Liver (tissue), 9 donors: ENCODE measurements around the gene ZNF365. TPM values are rescaled to one million over a fixed set of nuclear protein-coding genes. Genes with fewer than 3 reads are reported as not detected.

ENCODE experiments used
- DNase-seq: peaks from one replicate; pipeline ENCODE4 v3.0.0-alpha.2; 2017; ENCODE audit warnings: low spot score
- H3K27ac ChIP-seq, 2 donors: one replicate each; pipeline ENCODE4 v1.7.0; 2013; ENCODE audit warnings: inconsistent platforms in 2 of 2, low read length in 2 of 2, control low read depth in 1 of 2, low read depth in 1 of 2, mild to moderate bottlenecking in 1 of 2
- H3K27me3 ChIP-seq, 4 donors: one replicate each; pipeline versions ENCODE4 v1.6.1 to v1.7.0; 2013; ENCODE audit warnings: low read length in 3 of 4, inconsistent platforms in 1 of 4, mild to moderate bottlenecking in 1 of 4, moderate library complexity in 1 of 4; ENCODE audit not compliant: control insufficient read depth in 4 of 4, insufficient read depth in 4 of 4
- H3K36me3 ChIP-seq, 4 donors: one replicate each; pipeline versions ENCODE4 v1.6.1 to v1.7.0; 2013; ENCODE audit warnings: low read length in 3 of 4, mild to moderate bottlenecking in 3 of 4, low read depth in 1 of 4, moderate library complexity in 1 of 4; ENCODE audit not compliant: control insufficient read depth in 4 of 4, insufficient read depth in 3 of 4
- H3K4me1 ChIP-seq, 4 donors: one replicate each; pipeline versions ENCODE4 v1.6.1 to v1.7.0; 2013; ENCODE audit warnings: low read length in 3 of 4, mild to moderate bottlenecking in 3 of 4, moderate library complexity in 1 of 4; ENCODE audit not compliant: control insufficient read depth in 4 of 4, insufficient read depth in 4 of 4
- H3K4me3 ChIP-seq, 3 donors: one replicate each; pipeline versions ENCODE4 v1.6.1 to v1.7.0; 2013; ENCODE audit warnings: low read length in 3 of 3, control low read depth in 1 of 3, low read depth in 1 of 3, mild to moderate bottlenecking in 1 of 3
- H3K9ac ChIP-seq, 2 donors: one replicate each; pipeline ENCODE4 v1.7.0; 2013; ENCODE audit warnings: low read length in 2 of 2, mild to moderate bottlenecking in 2 of 2, moderate library complexity in 2 of 2, control low read depth in 1 of 2, low read depth in 1 of 2
- H3K9me3 ChIP-seq, 4 donors: one replicate each; pipeline versions ENCODE4 v1.6.1 to v1.7.0; 2013; ENCODE audit warnings: low read length in 3 of 4; ENCODE audit not compliant: control insufficient read depth in 4 of 4
- EGR1 ChIP-seq, 2 donors: IDR thresholded peaks; 2 replicates each; pipeline ENCODE4 v1.6.1; 2016 to 2018; ENCODE audit warnings: antibody characterized with exemption in 2 of 2, low read depth in 2 of 2
- FOXA2 ChIP-seq: IDR thresholded peaks from 2 replicates; pipeline ENCODE4 v1.6.1; 2016; ENCODE audit warnings: antibody characterized with exemption
- GABPA ChIP-seq, 2 donors: IDR thresholded peaks in 1 of 2; conservative IDR thresholded peaks in 1 of 2; 2 replicates each; pipeline ENCODE4 v1.6.1; 2016; ENCODE audit warnings: antibody characterized with exemption in 2 of 2, mild to moderate bottlenecking in 1 of 2, moderate library complexity in 1 of 2
- HNF4A ChIP-seq, 2 donors: conservative IDR thresholded peaks; 2 replicates each; pipeline ENCODE4 v1.6.1; 2016; ENCODE audit warnings: antibody characterized with exemption in 2 of 2, mild to moderate bottlenecking in 2 of 2
- HNF4G ChIP-seq: IDR thresholded peaks from 2 replicates; pipeline ENCODE4 v1.6.1; 2016; ENCODE audit warnings: antibody characterized with exemption
- JUND ChIP-seq, 2 donors: IDR thresholded peaks; 2 replicates each; pipeline ENCODE4 v1.6.1; 2016; ENCODE audit warnings: antibody characterized with exemption in 2 of 2
- RAD21 ChIP-seq, 2 donors: IDR thresholded peaks; 2 replicates each; pipeline ENCODE4 v1.6.1; 2016; ENCODE audit warnings: antibody characterized with exemption in 2 of 2, mild to moderate bottlenecking in 2 of 2
- RXRA ChIP-seq, 2 donors: IDR thresholded peaks; 2 replicates each; pipeline ENCODE4 v1.6.1; 2017 to 2018; ENCODE audit warnings: antibody characterized with exemption in 2 of 2, mild to moderate bottlenecking in 1 of 2
- SP1 ChIP-seq: IDR thresholded peaks from 2 replicates; pipeline ENCODE4 v1.6.1; 2018; ENCODE audit warnings: antibody characterized with exemption, mild to moderate bottlenecking
- TAF1 ChIP-seq: conservative IDR thresholded peaks from 2 replicates; pipeline ENCODE4 v1.6.1; 2016; ENCODE audit warnings: antibody characterized with exemption, mild to moderate bottlenecking
- WGBS: extraction: QIAGEN DNeasy Blood & Tissue Kit; methylation state at CpG from one replicate; pipeline ENCODE4 v1.1.7; 2013; 5-methylcytosine and 5-hydroxymethylcytosine counted together
- polyA plus RNA-seq, 2 donors: library from polyadenylated mRNA; stranded (reverse) in 1 of 2; unstranded in 1 of 2; fragments of 200-250 nt in 1 of 2; fragments of >200 nt in 1 of 2; fragmentation: Nextera tagmentation in 1 of 2; extraction: Ambion mirVana in 1 of 2; gene quantifications; one replicate each; pipeline versions ENCODE4 v1.2.1 to v1.2.3, GENCODE V29; 2013 to 2015
- total RNA-seq, 2 donors: library from RNA; depleted of rRNA; stranded (reverse); fragments of >200 nt; gene quantifications; one replicate each; pipeline ENCODE4 v1.2.3, GENCODE V29; 2014
- TF ChIP-seq, protein P1 (sequence below): IDR thresholded peaks from 2 replicates; pipeline ENCODE4 v1.6.1; 2016; ENCODE audit warnings: antibody characterized with exemption
- TF ChIP-seq, protein P2 (sequence below): IDR thresholded peaks from 2 replicates; pipeline ENCODE4 v1.6.1; 2016; ENCODE audit warnings: antibody characterized with exemption, mild to moderate bottlenecking
- TF ChIP-seq, protein P3 (sequence below): IDR thresholded peaks from 2 replicates; pipeline ENCODE4 v1.6.1; 2016; ENCODE audit warnings: antibody characterized with exemption
- TF ChIP-seq, protein P4 (sequence below): fragments of 150-350 bp; IDR thresholded peaks from 2 replicates; pipeline ENCODE4 v1.5.1; 2017; ENCODE audit warnings: improper control_type of control experiment, low read depth, low read length; ENCODE audit not compliant: missing input control
- donor health status: healthy.
- donor health status: healthy.
- donor health status: healthy.
- donor health status: healthy.
- donor health status: healthy.

Gene ZNF365
- total and polyA plus RNA-seq, 4 donors: under 0.01 TPM; not detected in 3

DNA sequence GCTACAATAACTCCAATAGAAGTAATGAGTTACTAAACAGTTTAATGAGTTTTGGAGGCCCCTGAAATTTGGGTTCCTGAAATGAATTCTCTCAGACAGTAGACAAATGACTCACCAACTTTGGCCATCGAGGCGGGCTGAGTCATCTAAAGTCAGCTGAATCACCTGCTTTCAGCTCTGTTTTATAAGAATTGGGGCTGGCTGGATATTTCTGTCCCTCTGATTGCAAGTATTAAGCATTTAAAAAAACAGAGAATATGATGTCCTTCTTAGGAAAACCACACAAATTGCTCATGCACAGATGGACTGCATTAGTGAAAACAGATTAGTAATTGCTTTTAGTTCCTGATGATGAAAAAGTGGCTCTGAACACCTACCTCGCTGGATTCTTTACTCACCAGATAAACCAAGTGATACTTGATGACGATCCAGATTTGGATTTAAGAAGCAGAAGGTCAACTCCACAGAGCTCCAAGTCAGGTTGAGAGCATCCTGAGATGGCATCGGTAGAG is 59.1 kb downstream of the ZNF365 start:
- H3K9ac ChIP-seq: no peak overlapping the region
- no peak overlapping the region for H3K27ac ChIP-seq
- H3K36me3 ChIP-seq: no peaks in the 10 kb centered on the region
- 77% methylated on average over 5 of the region's 5 CpGs for WGBS
- H3K9me3 ChIP-seq: peaks cover 0 to 5% (median 0%) of the 10 kb centered on the region in 4 donors
- TF ChIP-seq, protein P1, sequence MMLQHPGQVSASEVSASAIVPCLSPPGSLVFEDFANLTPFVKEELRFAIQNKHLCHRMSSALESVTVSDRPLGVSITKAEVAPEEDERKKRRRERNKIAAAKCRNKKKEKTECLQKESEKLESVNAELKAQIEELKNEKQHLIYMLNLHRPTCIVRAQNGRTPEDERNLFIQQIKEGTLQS: no peak
- TF ChIP-seq SP1: no peak
- no peak for TF ChIP-seq GABPA (IDR thresholded peaks at IDR 0.05 in 1 of 2, conservative IDR thresholded peaks at IDR 0.05 in 1 of 2)
- no peak for TF ChIP-seq RXRA (IDR thresholded peaks at IDR 0.05)
- TF ChIP-seq FOXA2: no peak
- TF ChIP-seq, protein P2, sequence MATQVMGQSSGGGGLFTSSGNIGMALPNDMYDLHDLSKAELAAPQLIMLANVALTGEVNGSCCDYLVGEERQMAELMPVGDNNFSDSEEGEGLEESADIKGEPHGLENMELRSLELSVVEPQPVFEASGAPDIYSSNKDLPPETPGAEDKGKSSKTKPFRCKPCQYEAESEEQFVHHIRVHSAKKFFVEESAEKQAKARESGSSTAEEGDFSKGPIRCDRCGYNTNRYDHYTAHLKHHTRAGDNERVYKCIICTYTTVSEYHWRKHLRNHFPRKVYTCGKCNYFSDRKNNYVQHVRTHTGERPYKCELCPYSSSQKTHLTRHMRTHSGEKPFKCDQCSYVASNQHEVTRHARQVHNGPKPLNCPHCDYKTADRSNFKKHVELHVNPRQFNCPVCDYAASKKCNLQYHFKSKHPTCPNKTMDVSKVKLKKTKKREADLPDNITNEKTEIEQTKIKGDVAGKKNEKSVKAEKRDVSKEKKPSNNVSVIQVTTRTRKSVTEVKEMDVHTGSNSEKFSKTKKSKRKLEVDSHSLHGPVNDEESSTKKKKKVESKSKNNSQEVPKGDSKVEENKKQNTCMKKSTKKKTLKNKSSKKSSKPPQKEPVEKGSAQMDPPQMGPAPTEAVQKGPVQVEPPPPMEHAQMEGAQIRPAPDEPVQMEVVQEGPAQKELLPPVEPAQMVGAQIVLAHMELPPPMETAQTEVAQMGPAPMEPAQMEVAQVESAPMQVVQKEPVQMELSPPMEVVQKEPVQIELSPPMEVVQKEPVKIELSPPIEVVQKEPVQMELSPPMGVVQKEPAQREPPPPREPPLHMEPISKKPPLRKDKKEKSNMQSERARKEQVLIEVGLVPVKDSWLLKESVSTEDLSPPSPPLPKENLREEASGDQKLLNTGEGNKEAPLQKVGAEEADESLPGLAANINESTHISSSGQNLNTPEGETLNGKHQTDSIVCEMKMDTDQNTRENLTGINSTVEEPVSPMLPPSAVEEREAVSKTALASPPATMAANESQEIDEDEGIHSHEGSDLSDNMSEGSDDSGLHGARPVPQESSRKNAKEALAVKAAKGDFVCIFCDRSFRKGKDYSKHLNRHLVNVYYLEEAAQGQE: no peak
- TF ChIP-seq, protein P3, sequence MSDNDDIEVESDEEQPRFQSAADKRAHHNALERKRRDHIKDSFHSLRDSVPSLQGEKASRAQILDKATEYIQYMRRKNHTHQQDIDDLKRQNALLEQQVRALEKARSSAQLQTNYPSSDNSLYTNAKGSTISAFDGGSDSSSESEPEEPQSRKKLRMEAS: no peak
- DNase-seq: no peak
- no peaks in the 10 kb centered on the region for H3K27me3 ChIP-seq
- H3K4me3 ChIP-seq: no peak overlapping the region
- H3K4me1 ChIP-seq: no peaks in the 10 kb centered on the region

DNA sequence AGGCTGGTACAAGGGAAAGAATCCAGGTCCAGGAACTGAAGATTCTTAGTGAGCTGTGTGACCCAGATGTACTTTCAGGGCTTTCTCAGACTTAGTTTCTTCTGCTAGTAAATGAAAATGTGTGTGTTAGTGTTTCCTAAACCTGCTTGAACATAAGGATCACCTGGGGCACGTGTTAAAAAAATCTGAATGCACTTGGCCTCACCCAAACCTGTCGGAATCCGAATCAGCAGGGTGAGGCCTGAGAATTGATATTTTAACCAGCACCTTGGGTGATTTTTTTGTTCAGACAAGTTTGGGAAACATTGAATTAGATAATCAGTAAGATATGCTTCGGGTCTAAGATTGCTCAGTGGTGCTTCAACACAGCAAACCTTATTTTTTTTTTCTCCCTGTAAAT is 59.7 kb downstream of the ZNF365 start:
- no peak for TF ChIP-seq HNF4G
- TF ChIP-seq, protein P1: no peak
- H3K27me3 ChIP-seq: no peaks in the 10 kb centered on the region
- no peak overlapping the region for H3K27ac ChIP-seq
- no peaks in the 10 kb centered on the region for H3K36me3 ChIP-seq
- DNase-seq: no peak
- H3K9ac ChIP-seq: no peak overlapping the region
- 86% methylated on average over 4 of the region's 4 CpGs for WGBS
- no peaks in the 10 kb centered on the region for H3K9me3 ChIP-seq
- no peak overlapping the region for H3K4me3 ChIP-seq
- H3K4me1 ChIP-seq: no peaks in the 10 kb centered on the region

DNA sequence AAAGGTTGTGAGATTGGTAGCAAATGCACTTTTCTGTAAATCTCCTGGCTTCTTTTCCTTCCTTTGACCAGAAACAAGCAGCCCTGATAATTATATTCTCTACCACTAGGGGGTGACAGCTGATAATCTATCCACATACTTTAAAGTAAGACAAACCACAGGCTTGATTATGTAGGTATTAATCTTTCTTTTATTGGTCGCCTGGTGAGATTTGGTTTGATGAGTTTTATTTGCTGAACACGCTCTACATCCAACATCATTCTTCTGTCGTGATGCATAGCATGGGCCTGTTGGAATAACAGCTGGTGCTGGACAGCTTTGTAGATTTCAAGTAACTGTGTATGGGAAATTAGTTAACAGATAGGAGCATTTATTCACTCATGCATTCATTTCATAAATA is 63.5 kb downstream of the ZNF365 start:
- Histone ChIP-seq H3K9ac (no peak overlapping the region), H3K4me1 (no peaks in the 10 kb centered on the region), H3K27me3 (no peaks in the 10 kb centered on the region), H3K36me3 (no peaks in the 10 kb centered on the region), H3K9me3 (no peaks in the 10 kb centered on the region), H3K4me3 (no peak overlapping the region), H3K27ac (no peak overlapping the region)
- 11% methylated on average over 3 of the region's 3 CpGs for WGBS
- no peak for TF ChIP-seq EGR1 (IDR thresholded peaks at IDR 0.05; ENCODE audit: low read depth in 2 of 2)
- TF ChIP-seq HNF4A (conservative IDR thresholded peaks at IDR 0.05): no peak
- peak; percentile 88 for TF ChIP-seq RAD21 (IDR thresholded peaks at IDR 0.05)
- no peak for TF ChIP-seq HNF4G
- no peak for TF ChIP-seq TAF1
- no peak for TF ChIP-seq JUND (IDR thresholded peaks at IDR 0.05)
- TF ChIP-seq, protein P4, sequence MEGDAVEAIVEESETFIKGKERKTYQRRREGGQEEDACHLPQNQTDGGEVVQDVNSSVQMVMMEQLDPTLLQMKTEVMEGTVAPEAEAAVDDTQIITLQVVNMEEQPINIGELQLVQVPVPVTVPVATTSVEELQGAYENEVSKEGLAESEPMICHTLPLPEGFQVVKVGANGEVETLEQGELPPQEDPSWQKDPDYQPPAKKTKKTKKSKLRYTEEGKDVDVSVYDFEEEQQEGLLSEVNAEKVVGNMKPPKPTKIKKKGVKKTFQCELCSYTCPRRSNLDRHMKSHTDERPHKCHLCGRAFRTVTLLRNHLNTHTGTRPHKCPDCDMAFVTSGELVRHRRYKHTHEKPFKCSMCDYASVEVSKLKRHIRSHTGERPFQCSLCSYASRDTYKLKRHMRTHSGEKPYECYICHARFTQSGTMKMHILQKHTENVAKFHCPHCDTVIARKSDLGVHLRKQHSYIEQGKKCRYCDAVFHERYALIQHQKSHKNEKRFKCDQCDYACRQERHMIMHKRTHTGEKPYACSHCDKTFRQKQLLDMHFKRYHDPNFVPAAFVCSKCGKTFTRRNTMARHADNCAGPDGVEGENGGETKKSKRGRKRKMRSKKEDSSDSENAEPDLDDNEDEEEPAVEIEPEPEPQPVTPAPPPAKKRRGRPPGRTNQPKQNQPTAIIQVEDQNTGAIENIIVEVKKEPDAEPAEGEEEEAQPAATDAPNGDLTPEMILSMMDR: peak; percentile 73
- no peak for DNase-seq
